ENCODE results near the gene BACE1-AS. TPM values are rescaled to one million over a fixed set of nuclear protein-coding genes. Genes with fewer than 3 reads are reported as not detected.

The BACE1-AS gene
- total RNA-seq, 1 experiment from 2014 or later: 10.8 TPM

GRCh38 chr11:117315285-117316196, 24.4 kb downstream of the BACE1-AS start:
- ATAC-seq: peak; percentile 76
- POLR2A ChIA-PET: interaction anchor here (0.6 to 1.0 kb wide), 2 partner anchors 12 to 1490 kb away, joined by 4 read pairs; partner anchors contain the start of gene CEP164
- no TSS peak for BruUV-seq (replicated peaks)

More at GRCh38 chr11:117315285-117316196, 24.4 kb downstream of the BACE1-AS start:
- TF ChIP-seq REST (IDR thresholded peaks at IDR 0.05; ENCODE audit: insufficient read depth in 1 of 2, low read depth in 2 of 2, low read length in 1 of 2) (no peak), TCF7L2 (IDR thresholded peaks at IDR 0.05; ENCODE audit: low read depth, low read length) (no peak), POLR2AphosphoS5 (IDR thresholded peaks at IDR 0.05; ENCODE audit: low read depth, low read length) (no peak), SIN3A (IDR thresholded peaks at IDR 0.05; ENCODE audit: borderline replicate concordance, insufficient read depth, low read depth, low read length) (no peak; the same call in 1 of the 2 replicates), CTCF (IDR thresholded peaks at IDR 0.05) (no peak)
- H3K4me1 ChIP-seq (ENCODE audit: control insufficient read depth, insufficient read depth, low read length): peaks cover 11% of the 10 kb centered on the region
- intact Hi-C loops (cut with micrococcal nuclease; ENCODE audit: unreplicated experiment) (loop anchor here (5.0 kb wide), 1 partner anchor 78 kb away; no protein-coding TSS in a partner anchor), in situ Hi-C loops (cut with HindIII; ENCODE audit: low pct_unique_long_range_greater_than_20kb, low sequenced_read_pairs) (no loop called here)
- DNase-seq (ENCODE audit: low read depth, low spot score): no peak
- H3K4me3 ChIP-seq (ENCODE audit: low read depth in 2 of 2, low read length in 2 of 2): peak overlapping the region; percentile 63 to 81
- no peaks in the 10 kb centered on the region for H3K27me3 ChIP-seq (ENCODE audit: control insufficient read depth, insufficient read depth, low read length)
- CTCF ChIA-PET: interaction anchor here (0.7 kb wide), 1 partner anchor 54 kb away, joined by 4 read pairs; no protein-coding TSS in a partner anchor
- no peak overlapping the region; the same call in 1 of the 2 replicates for H3K27ac ChIP-seq (ENCODE audit: low read length)
- H3K9me3 ChIP-seq (ENCODE audit: control insufficient read depth, insufficient read depth, low read depth, low read length): no peaks in the 10 kb centered on the region
- no peaks in the 10 kb centered on the region for H3K36me3 ChIP-seq (ENCODE audit: control insufficient read depth, insufficient read depth, low read length)
